C4-2B (cell line): ENCODE measurements around the gene TMEM158.

ENCODE experiments used
- H3K27ac ChIP-seq: fragments of 450-650 bp; 2 replicates; pipeline ENCODE4 v1.5.1; 2017
- ZFX ChIP-seq: fragments of 450-650 bp; IDR thresholded peaks from 2 replicates; pipeline ENCODE4 v1.6.1; 2017
- TF ChIP-seq, protein P1 (sequence below): fragments of 450-650 bp; conservative IDR thresholded peaks from 2 replicates; pipeline ENCODE4 v1.5.1; 2017; ENCODE audit warnings: mild to moderate bottlenecking

Gene TMEM158

GRCh38 chr3:45246241-45246640, 20.2 kb upstream of the TMEM158 start:
- TF ChIP-seq, protein P1, sequence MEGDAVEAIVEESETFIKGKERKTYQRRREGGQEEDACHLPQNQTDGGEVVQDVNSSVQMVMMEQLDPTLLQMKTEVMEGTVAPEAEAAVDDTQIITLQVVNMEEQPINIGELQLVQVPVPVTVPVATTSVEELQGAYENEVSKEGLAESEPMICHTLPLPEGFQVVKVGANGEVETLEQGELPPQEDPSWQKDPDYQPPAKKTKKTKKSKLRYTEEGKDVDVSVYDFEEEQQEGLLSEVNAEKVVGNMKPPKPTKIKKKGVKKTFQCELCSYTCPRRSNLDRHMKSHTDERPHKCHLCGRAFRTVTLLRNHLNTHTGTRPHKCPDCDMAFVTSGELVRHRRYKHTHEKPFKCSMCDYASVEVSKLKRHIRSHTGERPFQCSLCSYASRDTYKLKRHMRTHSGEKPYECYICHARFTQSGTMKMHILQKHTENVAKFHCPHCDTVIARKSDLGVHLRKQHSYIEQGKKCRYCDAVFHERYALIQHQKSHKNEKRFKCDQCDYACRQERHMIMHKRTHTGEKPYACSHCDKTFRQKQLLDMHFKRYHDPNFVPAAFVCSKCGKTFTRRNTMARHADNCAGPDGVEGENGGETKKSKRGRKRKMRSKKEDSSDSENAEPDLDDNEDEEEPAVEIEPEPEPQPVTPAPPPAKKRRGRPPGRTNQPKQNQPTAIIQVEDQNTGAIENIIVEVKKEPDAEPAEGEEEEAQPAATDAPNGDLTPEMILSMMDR: no peak
- no peak for TF ChIP-seq ZFX
- H3K27ac ChIP-seq: no peak overlapping the region

GRCh38 chr3:45244356-45244755, 18.3 kb upstream of the TMEM158 start:
- H3K27ac ChIP-seq: no peak overlapping the region
- no peak for TF ChIP-seq ZFX
- TF ChIP-seq, protein P1: peak; percentile 27

DNA sequence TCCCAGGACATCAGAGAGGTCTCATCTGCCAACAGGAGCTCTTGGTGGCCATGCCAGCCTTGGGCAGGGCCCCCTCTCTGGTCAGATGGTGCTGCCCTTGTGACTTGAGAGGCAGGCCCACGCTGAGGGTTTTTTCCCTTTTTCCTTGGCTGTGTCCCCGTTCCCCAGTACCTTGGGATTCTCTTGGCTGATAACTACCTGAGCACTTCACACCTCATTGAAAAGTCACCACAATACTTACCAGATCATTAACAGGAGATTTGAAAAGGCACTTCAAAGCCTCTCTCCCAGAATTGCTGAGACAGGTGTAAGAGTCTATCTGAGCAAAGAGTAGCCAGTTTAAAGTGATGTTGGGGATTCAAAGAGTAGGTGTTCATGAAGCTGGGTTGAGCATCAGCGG, 15.1 kb upstream of the TMEM158 start:
- TF ChIP-seq, protein P1: no peak
- no peak for TF ChIP-seq ZFX
- H3K27ac ChIP-seq: no peak overlapping the region

- TF ChIP-seq, protein P1: no peak
- TF ChIP-seq ZFX: no peak
- no peak overlapping the region for H3K27ac ChIP-seq
Observed at GRCh38 chr3:45240292-45240691, 14.2 kb upstream of the TMEM158 start.

DNA sequence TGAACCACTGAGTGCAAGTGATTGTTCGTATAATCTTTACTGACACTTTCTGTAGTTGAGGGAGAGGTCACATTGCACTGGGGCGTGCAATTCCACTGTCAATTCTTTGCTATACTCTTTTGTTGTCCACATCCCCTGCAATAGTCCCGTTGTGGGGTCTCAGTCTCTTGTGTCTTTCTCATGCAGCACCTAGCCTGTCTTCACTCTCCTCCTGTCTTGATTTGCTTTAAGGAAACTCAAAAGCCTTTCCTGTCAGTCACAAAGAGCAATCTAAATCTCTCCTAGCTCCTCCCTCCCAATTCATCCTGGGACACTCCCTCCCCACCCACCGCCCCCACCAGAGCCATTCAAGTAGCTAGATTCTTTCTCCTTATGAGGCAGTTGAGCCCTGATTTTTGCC, 13.2 kb upstream of the TMEM158 start:
- H3K27ac ChIP-seq: no peak overlapping the region
- no peak for TF ChIP-seq ZFX
- TF ChIP-seq, protein P1: no peak

GRCh38 chr3:45236964-45237363, 10.9 kb upstream of the TMEM158 start:
- TF ChIP-seq, protein P1: no peak
- TF ChIP-seq ZFX: no peak
- no peak overlapping the region for H3K27ac ChIP-seq

GRCh38 chr3:45235409-45235808, 9.3 kb upstream of the TMEM158 start:
- H3K27ac ChIP-seq: no peak overlapping the region
- TF ChIP-seq, protein P1: no peak
- no peak for TF ChIP-seq ZFX
